ENCODE results near the gene SKAP2. TPM values are rescaled to one million over a fixed set of nuclear protein-coding genes. Genes with fewer than 3 reads are reported as not detected.

SKAP2 gene
- total RNA-seq, 1 donor from 2014 or later, result 50.2 TPM

DNA sequence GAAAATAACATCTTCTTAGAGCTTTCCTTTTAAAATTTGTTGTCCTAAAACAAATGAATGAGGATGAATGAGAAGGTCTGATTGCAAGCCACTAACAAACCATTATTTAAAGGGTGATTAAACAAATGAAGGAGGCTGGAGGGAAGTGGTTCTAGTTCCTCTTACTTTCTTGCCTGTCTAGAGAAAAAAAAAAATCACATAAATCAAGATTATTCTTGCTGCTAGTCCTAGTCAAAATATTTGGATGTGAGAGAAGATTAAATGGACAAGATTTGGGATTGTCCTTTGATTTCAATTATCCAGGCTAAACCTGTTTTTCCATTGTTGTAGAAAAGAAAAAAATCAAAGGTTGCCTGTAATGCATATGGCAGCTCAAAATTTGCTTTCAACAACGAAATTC is 3.3 kb downstream of the SKAP2 start:
- intact Hi-C loops (cut with DNase I), result loop anchor here (5.0 to 10.0 kb wide), 2 partner anchors 656 to 1004 kb away; partner anchors contain the start of genes CBX3 and HNRNPA2B1
- H3K4me1 ChIP-seq, result peaks cover 0 to 2% of the 10 kb centered on the region in 2 donors

DNA sequence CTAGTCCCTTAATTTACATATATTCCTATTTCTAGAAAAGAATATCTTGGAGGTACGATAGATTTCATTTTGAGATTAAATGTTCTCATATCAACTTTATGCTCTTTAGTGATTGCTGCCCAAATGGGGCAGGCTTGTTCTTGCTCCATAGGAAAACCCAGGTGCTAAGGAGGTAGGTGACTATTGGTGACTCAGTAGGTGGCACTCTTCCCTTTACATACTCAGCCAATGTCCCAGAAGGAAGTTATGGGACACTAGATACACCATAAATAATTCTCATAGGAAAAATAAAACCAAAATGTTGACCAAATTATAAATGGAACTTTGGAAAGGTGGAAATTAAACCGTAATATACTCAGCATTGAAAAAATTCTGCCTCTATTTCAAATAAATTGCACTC is 4.0 kb downstream of the SKAP2 start:
- intact Hi-C loops (cut with DNase I), result loop anchor here (5.0 to 10.0 kb wide), 2 partner anchors 656 to 1003 kb away; partner anchors contain the start of genes CBX3 and HNRNPA2B1
- Histone ChIP-seq H3K27me3 (no peaks in the 10 kb centered on the region), H3K4me1 (peaks cover 0 to 2% of the 10 kb centered on the region in 2 donors), H3K4me3 (no peak overlapping the region), H3K36me3 (no peaks in the 10 kb centered on the region), H3K27ac (no peak overlapping the region), H3K9me3 (no peaks in the 10 kb centered on the region)
- no peak for DNase-seq (ENCODE audit: low spot score in 2 of 2)
- TF ChIP-seq CTCF (IDR thresholded peaks at IDR 0.05), result no peak

More for the DNA sequence above, 3.3 kb downstream of the SKAP2 start:
- Histone ChIP-seq H3K27ac (no peak overlapping the region), H3K36me3 (no peaks in the 10 kb centered on the region), H3K9me3 (no peaks in the 10 kb centered on the region), H3K27me3 (no peaks in the 10 kb centered on the region), H3K4me3 (no peak overlapping the region)
- no peak for TF ChIP-seq CTCF (IDR thresholded peaks at IDR 0.05)
- no peak for DNase-seq (ENCODE audit: low spot score in 2 of 2)

DNA sequence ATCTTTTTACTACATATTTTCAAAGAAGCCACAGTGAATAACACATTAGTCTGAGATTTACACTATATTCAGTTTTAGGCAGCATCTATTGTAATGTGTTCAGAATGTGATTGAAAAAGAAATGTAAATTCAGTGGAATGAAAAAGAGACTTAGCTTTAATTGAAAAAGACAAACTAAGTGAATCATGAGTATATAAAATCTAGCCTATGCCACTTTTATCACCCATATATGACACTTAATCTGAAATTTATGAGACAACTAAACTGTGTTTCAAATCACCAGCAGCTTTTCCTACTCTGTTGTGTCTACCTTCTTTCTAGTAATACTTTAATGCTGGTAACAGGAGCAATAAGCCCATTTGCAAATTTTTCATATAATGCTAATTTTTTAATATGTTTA is 4.7 kb downstream of the SKAP2 start:
- TF ChIP-seq CTCF (IDR thresholded peaks at IDR 0.05), result no peak
- intact Hi-C loops (cut with DNase I), result loop anchor here (5.0 to 10.0 kb wide), 3 partner anchors 487 to 1002 kb away; partner anchors contain the start of genes CBX3 and HNRNPA2B1
- H3K9me3 ChIP-seq, result no peaks in the 10 kb centered on the region
- DNase-seq (ENCODE audit: low spot score in 2 of 2), result no peak
- no peaks in the 10 kb centered on the region for H3K36me3 ChIP-seq
- peaks cover 0 to 2% of the 10 kb centered on the region in 2 donors for H3K4me1 ChIP-seq
- H3K4me3 ChIP-seq, result no peak overlapping the region
- no peaks in the 10 kb centered on the region for H3K27me3 ChIP-seq
- H3K27ac ChIP-seq, result no peak overlapping the region

DNA sequence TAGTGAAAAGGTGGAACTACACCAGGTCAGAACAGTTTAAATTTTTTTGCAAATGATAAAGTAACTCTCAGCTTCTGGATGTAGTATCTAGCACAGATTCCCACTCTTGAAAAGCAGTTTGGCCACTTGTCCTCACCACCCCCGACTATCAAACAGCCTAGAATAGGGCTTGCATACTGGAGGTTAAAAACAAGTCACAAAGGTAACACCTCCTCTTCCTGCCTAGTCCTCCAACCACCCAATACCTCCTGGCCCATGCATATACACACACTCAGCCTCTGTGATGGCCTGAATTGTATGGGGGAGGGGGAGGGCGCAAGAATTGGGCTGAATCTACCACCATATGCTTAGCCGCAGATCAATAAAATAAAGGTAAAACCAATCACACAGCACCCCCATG is 5.7 kb downstream of the SKAP2 start:
- peaks cover 0 to 2% of the 10 kb centered on the region in 2 donors for H3K4me1 ChIP-seq
- H3K9me3 ChIP-seq, result no peaks in the 10 kb centered on the region
- H3K27ac ChIP-seq, result no peak overlapping the region
- no peak for DNase-seq (ENCODE audit: low spot score in 2 of 2)
- no peak for TF ChIP-seq CTCF (IDR thresholded peaks at IDR 0.05)
- H3K4me3 ChIP-seq, result no peak overlapping the region
- no peaks in the 10 kb centered on the region for H3K27me3 ChIP-seq
- no peaks in the 10 kb centered on the region for H3K36me3 ChIP-seq
- intact Hi-C loops (cut with DNase I), result loop anchor here (5.0 kb wide), 1 partner anchor 486 kb away; no protein-coding TSS in a partner anchor

- Histone ChIP-seq H3K9me3 (no peaks in the 10 kb centered on the region), H3K27me3 (no peaks in the 10 kb centered on the region), H3K36me3 (no peaks in the 10 kb centered on the region), H3K4me3 (peak overlapping the region; percentile 37 to 51), H3K4me1 (peaks cover 0 to 2% of the 10 kb centered on the region in 2 donors), H3K27ac (peak overlapping the region; percentile 37 to 45)
- intact Hi-C loops (cut with DNase I), result loop anchor here (5.0 kb wide), 1 partner anchor 486 kb away; no protein-coding TSS in a partner anchor
- no peak for TF ChIP-seq CTCF (IDR thresholded peaks at IDR 0.05)
- DNase-seq (ENCODE audit: low spot score in 2 of 2), result no peak
These were observed 6.1 kb downstream of the SKAP2 start for GRCh38 chr7:26858241-26858715.
